WTC11 (cell line): ENCODE data around the gene TOE1.

Experiments
- CTCF ChIP-seq: fragments of 200-600 bp; IDR thresholded peaks from 2 replicates; pipeline ENCODE4 v1.8.0; 2022; ENCODE audit warnings: antibody characterized with exemption
- E2F4 ChIP-seq: sonication (generic); formaldehyde crosslinking; IDR thresholded peaks from 2 replicates; pipeline ENCODE4 v1.8.1; 2022; ENCODE audit warnings: low read depth, mild to moderate bottlenecking, moderate library complexity, missing genetic modification reagents, borderline replicate concordance
- ZSCAN18 ChIP-seq: fragments of 250-450 bp; sonication (Bioruptor Pico); IDR thresholded peaks from 2 replicates; pipeline ENCODE4 v2.1.2; 2022; ENCODE audit warnings: mild to moderate bottlenecking, moderate library complexity

GRCh38 chr1:45326627-45327623 is 13.0 kb upstream of the TOE1 start, which contains the start of gene HPDL:
- no peak for TF ChIP-seq CTCF
- TF ChIP-seq ZSCAN18 (CRISPR knock-in tag), result no peak
- 0 out of 2 replicates have a peak, but pooled peaks have one; percentile 24 for TF ChIP-seq E2F4
